Stimulated activated CD4-positive, alpha-beta T cell treated with anti-CD3 and anti-CD28 coated beads, Interleukin-1b, Interleukin-23, amount 100 ng/mL, for 4 hours (primary cell): ENCODE data around the gene ARL14EPL.
A peak's percentile ranks its signal among the peaks of the same experiment; 100 is the strongest.
"Not testable (repeated sequence)": the region's sequence is repeated elsewhere in the genome, so short reads cannot be mapped to it uniquely, and the experiment has no call there.

Source experiments
- DNase-seq, 2 donors: peaks; one replicate each; pipeline ENCODE4 v3.0.0-alpha.2; 2020; ENCODE audit warnings: low read depth in 2 of 2

The ARL14EPL gene

GRCh38 chr5:116046823-116047222 lies 14.6 kb downstream of the ARL14EPL start:
- DNase-seq = no peak

DNA sequence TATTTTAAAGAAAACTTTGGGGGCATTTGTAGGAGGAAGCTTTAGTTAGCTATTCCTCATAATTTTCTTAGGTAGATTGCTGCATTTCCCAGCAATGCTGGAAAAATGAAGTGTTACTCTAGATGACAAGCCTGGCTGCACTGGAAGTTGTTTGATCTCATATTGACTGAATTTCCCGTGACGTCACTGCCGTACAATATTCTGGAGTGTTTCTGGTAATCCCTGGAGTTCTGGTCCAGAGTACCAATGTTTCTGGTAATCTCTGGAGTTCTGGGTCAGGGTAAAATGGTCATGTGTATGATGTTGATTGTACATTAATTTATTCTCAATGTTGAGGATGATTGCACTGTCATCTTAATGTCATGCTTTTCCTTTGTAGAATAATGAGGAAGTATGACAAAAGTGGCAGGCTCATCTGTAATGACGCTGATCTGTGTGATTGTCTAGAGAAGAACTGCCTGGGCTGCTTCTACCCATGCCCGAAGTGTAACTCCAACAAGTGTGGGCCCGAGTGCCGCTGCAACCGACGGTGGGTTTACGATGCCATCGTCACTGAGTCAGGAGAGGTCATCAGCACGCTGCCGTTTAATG lies 26.2 kb downstream of the ARL14EPL start:
- DNase-seq = no peak

- no peak for DNase-seq
These were observed 30.1 kb downstream of the ARL14EPL start for GRCh38 chr5:116062352-116062751.

DNA sequence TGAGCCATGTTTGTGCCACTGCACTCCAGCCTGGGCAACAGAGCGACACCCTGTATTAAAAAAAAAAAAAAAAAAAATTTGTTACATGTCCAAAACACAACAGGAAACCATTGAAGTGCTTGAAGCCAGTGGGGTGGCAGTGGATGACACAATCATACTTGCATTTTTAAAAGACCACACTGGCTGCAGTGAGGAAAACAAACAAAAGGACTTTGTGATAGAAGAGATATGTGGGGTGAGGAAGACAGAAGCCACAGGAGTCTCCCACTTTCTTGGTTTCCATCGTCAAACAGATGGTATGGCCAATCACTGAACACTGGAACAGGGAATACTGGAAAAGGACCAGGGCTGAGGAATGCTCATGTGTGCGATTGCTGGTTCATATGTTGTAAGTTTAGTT lies 31.7 kb downstream of the ARL14EPL start:
- DNase-seq = no peak

GRCh38 chr5:116068028-116068632 lies 35.9 kb downstream of the ARL14EPL start:
- no peak for DNase-seq

GRCh38 chr5:116071211-116071610 lies 38.9 kb downstream of the ARL14EPL start:
- no peak for DNase-seq

- DNase-seq = no peak
These were observed 43.0 kb downstream of the ARL14EPL start for GRCh38 chr5:116075191-116075831.

DNA sequence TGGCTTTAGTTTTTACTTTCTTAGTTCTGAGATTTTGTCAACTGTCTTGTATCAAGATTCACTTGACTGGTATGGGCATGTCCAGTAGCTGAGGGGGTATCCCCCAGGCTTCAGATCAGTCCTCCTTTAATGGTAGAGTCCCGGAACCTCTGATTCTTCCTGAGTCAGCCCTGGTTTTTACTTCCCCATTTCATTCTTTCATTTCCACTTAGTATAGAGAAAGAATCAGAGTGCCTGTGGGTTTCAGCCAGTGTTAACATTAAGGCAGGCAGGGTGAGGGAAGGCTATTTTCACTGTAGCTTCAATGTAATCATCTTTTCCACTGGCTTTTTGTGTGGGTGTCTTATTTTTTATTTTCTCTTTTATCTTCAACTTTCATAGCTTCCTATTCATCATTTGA lies 44.2 kb downstream of the ARL14EPL start:
- no peak for DNase-seq

- DNase-seq = no peak
These were observed 45.9 kb downstream of the ARL14EPL start for GRCh38 chr5:116078199-116078598.

DNA sequence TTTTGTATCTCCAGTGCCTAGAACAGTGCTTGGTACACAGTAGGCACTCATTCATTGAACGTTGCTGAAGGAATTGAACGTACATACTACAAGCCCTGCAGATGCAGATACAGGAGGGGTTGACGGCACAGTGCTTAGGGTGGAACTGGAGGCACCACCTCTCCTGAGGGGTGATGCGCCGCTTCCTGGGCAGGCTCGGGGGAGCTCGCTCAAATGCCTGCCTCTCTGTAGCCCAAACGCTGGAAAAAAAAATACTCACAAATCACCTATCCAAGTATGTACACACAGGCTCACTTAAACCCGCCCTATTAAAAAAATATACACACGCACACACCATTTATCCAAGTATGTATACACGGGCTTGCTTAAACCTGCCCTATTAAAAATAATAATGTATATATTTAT lies 52.0 kb downstream of the ARL14EPL start:
- DNase-seq = peak in 1 of 2 donors; percentile 13

- DNase-seq = peak; percentile 66 to 67
These were observed 52.8 kb downstream of the ARL14EPL start, which contains the start of gene COMMD10 for GRCh38 chr5:116084871-116085715. TSS of gene COMMD10 (plus strand) at chr5:116085025.

DNA sequence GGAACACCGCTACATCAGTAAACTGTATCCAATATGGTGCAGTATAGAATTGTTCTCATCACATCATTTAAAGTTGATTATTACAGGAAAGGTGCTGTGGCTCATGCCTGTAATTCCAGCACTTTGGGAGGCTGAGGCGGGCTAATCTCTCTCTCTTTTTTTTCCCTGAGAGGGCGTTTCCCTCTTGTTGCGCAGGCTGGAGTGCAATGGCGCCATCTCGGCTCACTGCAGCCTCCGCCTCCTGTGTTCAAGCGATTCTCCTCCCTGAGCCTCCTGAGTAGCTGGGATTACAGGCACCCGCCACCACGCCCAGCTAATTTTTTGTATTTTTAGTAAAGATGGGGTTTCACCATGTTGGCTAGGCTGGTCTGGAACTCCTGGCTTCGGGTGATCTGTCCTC lies 54.0 kb downstream of the ARL14EPL start:
- DNase-seq = not testable (repeated sequence)

DNA sequence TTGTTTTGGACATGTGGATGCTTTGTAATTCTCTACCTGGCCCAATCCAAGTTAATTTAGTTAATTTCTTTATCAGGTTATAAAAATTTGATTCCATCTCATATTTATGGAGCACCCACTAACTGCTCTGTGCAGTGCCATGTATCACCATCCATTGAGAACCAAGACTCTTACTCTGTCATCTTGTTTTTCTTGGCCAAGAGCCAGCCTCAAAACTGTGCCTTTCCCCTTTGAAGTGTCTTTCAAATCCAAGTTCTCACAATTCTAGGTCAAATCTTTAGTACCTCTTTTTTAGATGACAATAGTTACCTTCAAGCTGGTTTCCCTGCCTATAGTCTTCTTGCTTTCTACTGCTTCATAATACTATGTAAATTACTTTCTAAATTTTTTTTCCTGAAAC lies 55.8 kb downstream of the ARL14EPL start:
- no peak for DNase-seq

- no peak for DNase-seq
These were observed 58.0 kb downstream of the ARL14EPL start for GRCh38 chr5:116090302-116090701.

GRCh38 chr5:116091416-116091815 lies 59.1 kb downstream of the ARL14EPL start:
- no peak for DNase-seq

DNA sequence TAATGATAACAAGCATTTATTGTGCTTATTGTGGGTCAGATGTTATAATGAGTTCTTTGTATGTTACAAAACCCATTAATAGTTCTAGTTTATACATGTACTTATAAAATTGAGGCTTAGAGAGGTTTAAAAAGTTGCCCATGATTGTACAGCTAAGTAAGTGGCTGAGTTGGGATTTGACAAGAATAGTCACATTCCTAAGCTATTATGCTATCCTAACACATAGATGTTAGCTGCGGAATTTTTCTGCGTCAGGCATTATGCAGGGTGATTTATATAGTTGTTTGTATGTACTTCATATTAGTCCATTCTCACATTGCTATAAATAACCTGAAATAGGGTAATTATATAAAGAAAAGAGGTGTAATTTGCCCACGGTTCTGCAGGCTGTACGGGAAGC lies 65.0 kb downstream of the ARL14EPL start:
- no peak for DNase-seq

DNA sequence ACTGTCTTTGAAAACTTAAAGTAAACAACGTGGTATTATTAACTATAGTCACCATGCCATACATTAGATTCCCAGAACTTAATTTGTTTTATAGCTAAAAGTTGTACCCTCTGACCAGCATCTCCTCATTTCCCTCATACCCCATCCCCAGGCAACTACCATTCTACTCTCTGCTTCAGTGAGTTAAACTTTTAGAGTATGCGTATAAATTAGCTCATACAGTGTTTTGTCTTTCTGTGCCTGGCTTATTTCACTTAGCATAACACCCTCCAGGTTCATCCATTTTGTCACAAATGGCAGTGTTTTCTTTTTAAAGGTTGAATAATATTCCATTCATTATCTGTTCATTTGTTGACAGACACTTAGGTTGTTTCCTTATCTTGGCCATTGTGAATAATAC lies 66.7 kb downstream of the ARL14EPL start:
- no peak for DNase-seq

DNA sequence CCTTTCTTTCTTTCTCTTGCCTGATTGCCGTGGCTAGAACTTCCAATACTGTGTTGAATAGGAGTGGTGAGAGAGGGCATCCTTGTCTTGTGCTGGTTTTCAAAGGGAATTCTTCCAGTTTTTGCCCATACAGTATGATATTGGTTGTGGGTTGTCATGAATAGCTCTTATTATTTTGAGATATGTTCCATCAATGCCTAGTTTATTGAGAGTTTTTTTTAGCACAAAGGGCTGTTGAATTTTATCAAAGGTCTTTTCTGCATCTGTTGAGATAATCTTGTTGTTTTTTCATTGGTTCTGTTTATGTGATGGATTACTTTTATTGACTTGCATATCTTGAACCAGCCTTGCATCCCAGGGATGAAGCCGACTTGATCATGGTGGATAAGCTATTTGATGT lies 72.7 kb downstream of the ARL14EPL start:
- DNase-seq = not testable (repeated sequence)
